ENCODE data around the gene PRKCB.

PRKCB gene

DNA sequence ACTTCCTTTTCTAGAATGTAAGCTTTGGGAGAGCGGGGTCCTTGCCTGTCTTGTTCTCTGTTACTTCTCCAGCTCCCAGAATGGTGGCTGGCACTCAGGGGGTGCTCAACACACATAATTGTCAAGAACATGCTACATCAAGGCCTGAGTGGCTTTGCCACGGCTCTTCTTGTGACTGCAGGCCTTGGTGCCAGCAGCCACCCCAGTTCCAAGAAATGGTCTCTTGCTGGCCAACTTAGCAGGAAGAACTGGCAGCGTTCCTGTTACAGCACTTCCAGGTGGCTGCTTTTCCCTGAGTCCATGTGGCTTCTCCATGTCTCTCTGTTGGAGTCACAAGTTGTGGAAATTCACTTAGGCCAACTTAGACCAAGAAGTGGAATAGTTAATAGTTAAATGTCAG lies 36.1 kb downstream of the PRKCB start:
- Histone ChIP-seq H2AFZ (ENCODE audit: low read depth) (no peak overlapping the region), H4K20me1 (ENCODE audit: insufficient read depth) (no peaks in the 10 kb centered on the region), H3K36me3 (ENCODE audit: insufficient read depth) (no peaks in the 10 kb centered on the region), H3K4me1 (ENCODE audit: low read depth, poor library complexity, severe bottlenecking) (no peaks in the 10 kb centered on the region), H3K27me3 (ENCODE audit: insufficient read depth, low read depth) (no peaks in the 10 kb centered on the region), H3K4me3 (IDR thresholded peaks at IDR 0.05; ENCODE audit: insufficient read depth, low read depth, low read length) (no peak overlapping the region), H3K4me2 (no peak overlapping the region), H3K9ac (no peak overlapping the region), H3K79me2 (ENCODE audit: insufficient read depth, low read depth) (no peaks in the 10 kb centered on the region), H3K27ac (no peak overlapping the region)
- TF ChIP-seq, protein P1, sequence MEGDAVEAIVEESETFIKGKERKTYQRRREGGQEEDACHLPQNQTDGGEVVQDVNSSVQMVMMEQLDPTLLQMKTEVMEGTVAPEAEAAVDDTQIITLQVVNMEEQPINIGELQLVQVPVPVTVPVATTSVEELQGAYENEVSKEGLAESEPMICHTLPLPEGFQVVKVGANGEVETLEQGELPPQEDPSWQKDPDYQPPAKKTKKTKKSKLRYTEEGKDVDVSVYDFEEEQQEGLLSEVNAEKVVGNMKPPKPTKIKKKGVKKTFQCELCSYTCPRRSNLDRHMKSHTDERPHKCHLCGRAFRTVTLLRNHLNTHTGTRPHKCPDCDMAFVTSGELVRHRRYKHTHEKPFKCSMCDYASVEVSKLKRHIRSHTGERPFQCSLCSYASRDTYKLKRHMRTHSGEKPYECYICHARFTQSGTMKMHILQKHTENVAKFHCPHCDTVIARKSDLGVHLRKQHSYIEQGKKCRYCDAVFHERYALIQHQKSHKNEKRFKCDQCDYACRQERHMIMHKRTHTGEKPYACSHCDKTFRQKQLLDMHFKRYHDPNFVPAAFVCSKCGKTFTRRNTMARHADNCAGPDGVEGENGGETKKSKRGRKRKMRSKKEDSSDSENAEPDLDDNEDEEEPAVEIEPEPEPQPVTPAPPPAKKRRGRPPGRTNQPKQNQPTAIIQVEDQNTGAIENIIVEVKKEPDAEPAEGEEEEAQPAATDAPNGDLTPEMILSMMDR (conservative IDR thresholded peaks at IDR 0.05; ENCODE audit: low read depth, low read length), result no peak

DNA sequence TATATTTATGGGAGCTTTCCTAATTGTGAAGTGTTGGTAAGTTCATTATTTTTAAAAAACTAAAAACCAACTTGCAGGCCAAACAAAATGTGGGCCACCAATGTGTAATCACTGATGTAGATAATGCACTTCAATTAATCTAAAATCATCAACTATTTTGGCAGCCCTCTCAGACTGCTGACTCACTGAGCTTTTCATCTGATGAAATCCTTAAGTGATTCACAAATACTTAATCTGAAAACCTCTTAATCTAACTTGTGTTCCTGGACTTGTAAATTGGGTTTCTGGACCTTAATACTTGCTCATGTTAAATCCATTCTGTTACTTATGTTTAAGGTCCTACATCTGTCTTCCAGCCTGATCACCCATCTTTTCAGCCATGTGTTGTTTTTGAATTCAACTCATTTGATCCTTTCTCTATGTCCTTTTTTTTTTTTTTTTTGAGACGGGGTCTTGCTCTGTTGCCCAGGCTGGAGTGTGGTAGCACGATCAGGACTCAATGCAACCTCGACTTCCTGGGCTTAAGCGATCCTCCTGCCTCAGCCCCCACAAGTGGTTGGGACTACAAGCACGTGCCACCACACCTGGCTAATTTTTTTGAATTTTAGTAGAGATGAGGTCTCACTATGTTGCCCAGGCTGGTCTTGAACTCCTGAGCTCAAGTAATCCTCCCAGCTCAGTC lies 39.0 kb downstream of the PRKCB start:
- H3K27me3 ChIP-seq (ENCODE audit: insufficient read depth, low read depth), result no peaks in the 10 kb centered on the region
- H2AFZ ChIP-seq (ENCODE audit: low read depth), result no peak overlapping the region
- no peaks in the 10 kb centered on the region for H3K36me3 ChIP-seq (ENCODE audit: insufficient read depth)
- H3K4me1 ChIP-seq (ENCODE audit: low read depth, poor library complexity, severe bottlenecking), result no peaks in the 10 kb centered on the region
- H4K20me1 ChIP-seq (ENCODE audit: insufficient read depth), result no peaks in the 10 kb centered on the region
- H3K27ac ChIP-seq, result no peak overlapping the region
- no peaks in the 10 kb centered on the region for H3K79me2 ChIP-seq (ENCODE audit: insufficient read depth, low read depth)
- no peak overlapping the region for H3K4me2 ChIP-seq
- no peak overlapping the region for H3K9ac ChIP-seq
- H3K4me3 ChIP-seq (IDR thresholded peaks at IDR 0.05; ENCODE audit: insufficient read depth, low read depth, low read length), result no peak overlapping the region
- TF ChIP-seq, protein P1 (conservative IDR thresholded peaks at IDR 0.05; ENCODE audit: low read depth, low read length), result no peak

DNA sequence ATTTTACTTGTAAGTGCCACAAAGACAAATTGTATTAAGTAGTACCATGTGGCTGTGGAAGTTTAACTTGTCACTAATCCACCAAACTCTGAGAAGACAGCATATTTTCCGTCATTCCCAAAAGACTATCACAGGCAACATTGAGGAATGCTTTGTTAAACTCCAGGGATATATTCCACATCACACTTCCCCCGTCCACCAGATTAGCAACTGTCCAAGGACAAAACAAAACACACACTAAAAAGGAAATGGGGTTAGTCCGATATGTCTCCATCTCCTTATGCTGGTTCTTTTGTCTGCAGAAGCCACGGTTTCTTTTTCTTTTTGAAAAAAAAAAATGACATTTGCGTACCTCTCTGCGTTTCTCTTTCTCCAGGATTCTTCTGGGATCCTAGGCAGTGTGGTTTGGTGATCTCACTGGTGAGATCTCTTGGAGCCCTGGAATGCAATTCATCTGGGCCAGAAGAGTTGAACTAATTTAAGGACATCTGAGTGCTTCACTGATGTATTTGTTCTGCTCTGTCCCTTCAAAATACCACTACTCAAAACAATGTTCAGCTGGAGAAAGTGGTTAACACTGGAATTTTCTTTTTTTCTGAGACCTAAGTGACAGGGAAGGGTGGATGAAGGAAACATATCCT lies 40.6 kb downstream of the PRKCB start:
- Histone ChIP-seq H3K36me3 (ENCODE audit: insufficient read depth) (no peaks in the 10 kb centered on the region), H3K27ac (no peak overlapping the region), H3K4me1 (ENCODE audit: low read depth, poor library complexity, severe bottlenecking) (peaks cover under 1% of the 10 kb centered on the region), H3K9ac (no peak overlapping the region), H3K4me2 (no peak overlapping the region), H3K4me3 (IDR thresholded peaks at IDR 0.05; ENCODE audit: insufficient read depth, low read depth, low read length) (no peak overlapping the region), H3K27me3 (ENCODE audit: insufficient read depth, low read depth) (no peaks in the 10 kb centered on the region), H4K20me1 (ENCODE audit: insufficient read depth) (no peaks in the 10 kb centered on the region), H3K79me2 (ENCODE audit: insufficient read depth, low read depth) (no peaks in the 10 kb centered on the region), H2AFZ (ENCODE audit: low read depth) (no peak overlapping the region)
- TF ChIP-seq, protein P1 (conservative IDR thresholded peaks at IDR 0.05; ENCODE audit: low read depth, low read length), result no peak

DNA sequence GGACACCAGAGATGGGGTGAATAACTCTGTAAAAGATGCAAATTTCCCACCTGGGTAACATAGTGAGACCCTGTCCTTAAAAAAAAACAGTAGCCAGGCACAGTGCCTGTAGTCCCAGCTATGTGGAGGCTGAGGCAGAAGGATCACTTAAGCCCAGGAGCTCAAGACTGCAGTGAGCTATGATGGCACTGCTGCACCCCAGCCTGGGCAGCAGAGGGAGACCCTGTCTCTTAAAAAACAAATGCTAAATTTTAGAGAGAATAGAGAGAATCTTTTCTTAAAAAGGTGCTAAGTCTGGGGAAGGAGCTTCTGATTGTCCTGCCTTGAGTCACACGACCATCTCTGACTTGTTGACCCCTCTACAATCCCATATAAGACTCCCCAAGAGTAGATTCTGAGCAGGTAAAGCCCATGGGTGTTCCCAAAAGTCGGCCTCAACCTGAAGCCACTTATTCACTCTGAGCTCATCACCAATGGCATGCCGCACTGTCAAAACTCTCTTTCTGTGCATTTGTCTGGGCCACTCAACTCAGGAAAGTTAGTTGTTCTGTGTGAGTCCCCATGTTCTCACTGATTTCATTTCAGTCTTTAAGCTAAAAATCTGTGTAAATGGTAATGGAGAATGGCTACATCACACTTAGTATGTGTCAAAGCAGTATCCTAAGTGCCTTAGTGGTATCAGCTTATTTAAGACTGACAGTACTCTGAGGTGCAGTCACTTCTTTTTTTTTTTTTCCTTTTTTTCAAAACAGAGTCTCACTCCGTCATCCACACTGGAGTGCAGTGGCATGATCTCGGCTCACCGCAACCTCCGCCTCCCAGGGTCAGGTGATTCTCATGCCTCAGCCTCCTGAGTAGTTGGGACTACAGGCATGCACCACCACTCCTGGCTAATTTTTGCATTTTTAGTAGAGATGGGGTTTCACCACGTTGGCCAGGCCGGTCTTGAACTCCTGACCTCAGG lies 41.6 kb downstream of the PRKCB start:
- TF ChIP-seq, protein P1 (conservative IDR thresholded peaks at IDR 0.05; ENCODE audit: low read depth, low read length), result no peak
- no peaks in the 10 kb centered on the region for H3K27me3 ChIP-seq (ENCODE audit: insufficient read depth, low read depth)
- peaks cover 4% of the 10 kb centered on the region for H3K4me1 ChIP-seq (ENCODE audit: low read depth, poor library complexity, severe bottlenecking)
- H3K36me3 ChIP-seq (ENCODE audit: insufficient read depth), result no peaks in the 10 kb centered on the region
- H3K79me2 ChIP-seq (ENCODE audit: insufficient read depth, low read depth), result no peaks in the 10 kb centered on the region
- H4K20me1 ChIP-seq (ENCODE audit: insufficient read depth), result no peaks in the 10 kb centered on the region
- H3K4me3 ChIP-seq (IDR thresholded peaks at IDR 0.05; ENCODE audit: insufficient read depth, low read depth, low read length), result no peak overlapping the region
- no peak overlapping the region for H2AFZ ChIP-seq (ENCODE audit: low read depth)
- H3K9ac ChIP-seq, result no peak overlapping the region
- no peak overlapping the region for H3K27ac ChIP-seq
- H3K4me2 ChIP-seq, result no peak overlapping the region
